HepG2 (cell line): ENCODE results near the gene NBEAL1. TPM values are rescaled to one million over a fixed set of nuclear protein-coding genes. Genes with fewer than 3 reads are reported as not detected.
A peak's percentile ranks its signal among the peaks of the same experiment; 100 is the strongest.

Experiments used
- ELF3 ChIP-seq: IDR thresholded peaks from 2 replicates; pipeline ENCODE4 v1.6.1; 2016; ENCODE audit warnings: missing genetic modification reagents, missing compliant biosample characterization
- GMEB2 ChIP-seq: IDR thresholded peaks from 2 replicates; pipeline ENCODE4 v1.6.1; 2016; ENCODE audit warnings: missing biosample characterization, missing genetic modification reagents, low read depth
- MNT ChIP-seq: fragments of 450-650 bp; IDR thresholded peaks from 2 replicates; pipeline ENCODE4 v1.6.1; 2016
- MTERF4 ChIP-seq: sonication (generic); formaldehyde crosslinking; IDR thresholded peaks from 2 replicates; pipeline ENCODE4 v1.8.0; 2023; ENCODE audit warnings: mild to moderate bottlenecking, missing genetic modification reagents
- MYC ChIP-seq: sonication (generic); formaldehyde crosslinking; IDR thresholded peaks from 2 replicates; pipeline ENCODE4 v1.9.0; 2021; ENCODE audit warnings: missing genetic modification reagents, borderline replicate concordance
- PRDM10 ChIP-seq: sonication (generic); formaldehyde crosslinking; IDR thresholded peaks from 2 replicates; pipeline ENCODE4 v1.4.0; 2020; ENCODE audit warnings: low read depth, missing genetic modification reagents
- SALL2 ChIP-seq: sonication (generic); formaldehyde crosslinking; IDR thresholded peaks from 2 replicates; pipeline ENCODE4 v1.8.1; 2023; ENCODE audit warnings: mild to moderate bottlenecking, missing genetic modification reagents, inconsistent platforms
- SMYD3 ChIP-seq: sonication (generic); formaldehyde crosslinking; IDR thresholded peaks from 2 replicates; pipeline ENCODE4 v1.8.1; 2023; ENCODE audit warnings: mild to moderate bottlenecking, missing genetic modification reagents
- SP5 ChIP-seq: IDR thresholded peaks from 2 replicates; pipeline ENCODE4 v1.6.1; 2016; ENCODE audit warnings: low read depth, borderline replicate concordance
- TFAP4 ChIP-seq: sonication (generic); IDR thresholded peaks from 2 replicates; pipeline ENCODE4 v1.6.1; 2016; ENCODE audit warnings: low read depth, borderline replicate concordance
- TFDP2 ChIP-seq: sonication (generic); formaldehyde crosslinking; IDR thresholded peaks from 2 replicates; pipeline ENCODE4 v1.4.0; 2020; ENCODE audit warnings: missing genetic modification reagents
- ZNF430 ChIP-seq: sonication (generic); formaldehyde crosslinking; IDR thresholded peaks from 2 replicates; pipeline ENCODE4 v1.9.0; 2021; ENCODE audit warnings: mild to moderate bottlenecking, missing genetic modification reagents
- ZNF512 ChIP-seq: sonication (generic); formaldehyde crosslinking; IDR thresholded peaks from 2 replicates; pipeline ENCODE4 v1.4.0; 2020; ENCODE audit warnings: mild to moderate bottlenecking, missing genetic modification reagents
- ZNF550 ChIP-seq: sonication (generic); formaldehyde crosslinking; IDR thresholded peaks from 2 replicates; pipeline ENCODE4 v1.4.0; 2020; ENCODE audit warnings: mild to moderate bottlenecking, missing genetic modification reagents, borderline replicate concordance
- polyA plus RNA-seq, 8 experiments: library from polyadenylated mRNA; depleted of rRNA in 3 of 8; stranded (reverse) in 7 of 8; unstranded in 1 of 8; fragments of >200 nt; fragmentation: Illumina TruSeq in 4 of 8; extraction: Trizol in 4 of 8; gene quantifications; 2 replicates each; pipeline versions ENCODE4 v1.2.1 to v1.2.3, GENCODE V29; 2011 to 2016; ENCODE audit warnings: low read depth in 4 of 8, missing spikeins in 1 of 8, mixed read lengths in 1 of 8; ENCODE audit not compliant: insufficient read depth in 1 of 8
- total RNA-seq, 5 experiments: library from RNA; depleted of rRNA; stranded (reverse); fragments of >200 nt; fragmentation: Illumina TruSeq; extraction: Trizol; gene quantifications; 2 replicates each; pipeline ENCODE4 v1.2.3, GENCODE V29; 2016; ENCODE audit warnings: low read depth in 1 of 5

The NBEAL1 gene
- total and polyA plus RNA-seq, 2 of the 13 experiments (the other 11 are each of a cell fraction or from before 2014, with no cell fraction given) = 6.4 to 15.7 TPM

- no peak for TF ChIP-seq MNT
- TF ChIP-seq MYC = no peak
- TF ChIP-seq ZNF512 = no peak
- TF ChIP-seq TFAP4 = no peak
- 0 out of 2 replicates have a peak, but pooled peaks have one; percentile 25 for TF ChIP-seq ZNF430
- TF ChIP-seq TFDP2 (CRISPR knock-in tag) = peak; percentile 68
- no peak for TF ChIP-seq GMEB2 (CRISPR knock-in tag)
- no peak for TF ChIP-seq ZNF550 (CRISPR knock-in tag)
- TF ChIP-seq SMYD3 = peak; percentile 78; the same call in 1 of the 2 replicates
- no peak for TF ChIP-seq MTERF4 (CRISPR knock-in tag)
- no peak for TF ChIP-seq SP5 (CRISPR knock-in tag)
- TF ChIP-seq SALL2 = no peak
- TF ChIP-seq ELF3 = 0 out of 2 replicates have a peak, but pooled peaks have one; percentile 31
- TF ChIP-seq PRDM10 (CRISPR knock-in tag) = no peak
Observed at GRCh38 chr2:203040966-203041521, 26.4 kb downstream of the NBEAL1 start (continued).
